ENCODE results near the gene ASB1.

DNA sequence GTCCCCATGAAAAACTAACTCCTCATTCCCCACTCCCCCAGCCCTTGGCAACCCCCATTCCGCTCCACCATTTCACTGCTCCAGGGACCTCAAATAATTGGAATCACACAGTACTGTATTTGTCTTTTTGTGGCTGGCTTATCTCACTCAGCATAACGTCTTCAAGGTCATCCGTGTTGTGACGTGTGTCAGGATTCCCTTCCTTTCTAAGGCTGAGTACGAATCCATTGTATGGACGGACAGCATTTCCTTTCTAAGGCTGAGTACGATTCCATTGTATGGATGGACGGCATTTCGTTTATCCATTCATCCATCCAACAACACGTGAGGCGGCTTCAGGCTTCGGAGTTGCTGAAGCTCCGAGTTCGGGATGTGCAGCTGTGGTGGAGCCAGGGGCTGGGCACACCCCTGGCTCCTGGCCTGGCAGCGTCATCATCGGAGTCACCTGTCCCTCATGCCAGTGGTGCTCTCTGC, 1.2 kb upstream of the ASB1 start:
- TF ChIP-seq, protein P1, sequence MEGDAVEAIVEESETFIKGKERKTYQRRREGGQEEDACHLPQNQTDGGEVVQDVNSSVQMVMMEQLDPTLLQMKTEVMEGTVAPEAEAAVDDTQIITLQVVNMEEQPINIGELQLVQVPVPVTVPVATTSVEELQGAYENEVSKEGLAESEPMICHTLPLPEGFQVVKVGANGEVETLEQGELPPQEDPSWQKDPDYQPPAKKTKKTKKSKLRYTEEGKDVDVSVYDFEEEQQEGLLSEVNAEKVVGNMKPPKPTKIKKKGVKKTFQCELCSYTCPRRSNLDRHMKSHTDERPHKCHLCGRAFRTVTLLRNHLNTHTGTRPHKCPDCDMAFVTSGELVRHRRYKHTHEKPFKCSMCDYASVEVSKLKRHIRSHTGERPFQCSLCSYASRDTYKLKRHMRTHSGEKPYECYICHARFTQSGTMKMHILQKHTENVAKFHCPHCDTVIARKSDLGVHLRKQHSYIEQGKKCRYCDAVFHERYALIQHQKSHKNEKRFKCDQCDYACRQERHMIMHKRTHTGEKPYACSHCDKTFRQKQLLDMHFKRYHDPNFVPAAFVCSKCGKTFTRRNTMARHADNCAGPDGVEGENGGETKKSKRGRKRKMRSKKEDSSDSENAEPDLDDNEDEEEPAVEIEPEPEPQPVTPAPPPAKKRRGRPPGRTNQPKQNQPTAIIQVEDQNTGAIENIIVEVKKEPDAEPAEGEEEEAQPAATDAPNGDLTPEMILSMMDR (IDR thresholded peaks at IDR 0.05): no peak
- TF ChIP-seq POLR2A (IDR thresholded peaks at IDR 0.05) (no peak), POLR2AphosphoS5 (IDR thresholded peaks at IDR 0.05) (no peak), EP300 (IDR thresholded peaks at IDR 0.05) (no peak)
